CD4-positive, alpha-beta T cell treated with Interleukin-12 subunit alpha and Interleukin-12 subunit beta, for 1 hour (primary cell): Measurements from ENCODE around the gene ZBED1.
A peak's percentile ranks its signal among the peaks of the same experiment; 100 is the strongest.
"Not testable (repeated sequence)": the region's sequence is repeated elsewhere in the genome, so short reads cannot be mapped to it uniquely, and the experiment has no call there.

Experiments
- DNase-seq: peaks from one replicate; pipeline ENCODE4 v3.0.0-alpha.2; 2020

ZBED1 gene

DNA sequence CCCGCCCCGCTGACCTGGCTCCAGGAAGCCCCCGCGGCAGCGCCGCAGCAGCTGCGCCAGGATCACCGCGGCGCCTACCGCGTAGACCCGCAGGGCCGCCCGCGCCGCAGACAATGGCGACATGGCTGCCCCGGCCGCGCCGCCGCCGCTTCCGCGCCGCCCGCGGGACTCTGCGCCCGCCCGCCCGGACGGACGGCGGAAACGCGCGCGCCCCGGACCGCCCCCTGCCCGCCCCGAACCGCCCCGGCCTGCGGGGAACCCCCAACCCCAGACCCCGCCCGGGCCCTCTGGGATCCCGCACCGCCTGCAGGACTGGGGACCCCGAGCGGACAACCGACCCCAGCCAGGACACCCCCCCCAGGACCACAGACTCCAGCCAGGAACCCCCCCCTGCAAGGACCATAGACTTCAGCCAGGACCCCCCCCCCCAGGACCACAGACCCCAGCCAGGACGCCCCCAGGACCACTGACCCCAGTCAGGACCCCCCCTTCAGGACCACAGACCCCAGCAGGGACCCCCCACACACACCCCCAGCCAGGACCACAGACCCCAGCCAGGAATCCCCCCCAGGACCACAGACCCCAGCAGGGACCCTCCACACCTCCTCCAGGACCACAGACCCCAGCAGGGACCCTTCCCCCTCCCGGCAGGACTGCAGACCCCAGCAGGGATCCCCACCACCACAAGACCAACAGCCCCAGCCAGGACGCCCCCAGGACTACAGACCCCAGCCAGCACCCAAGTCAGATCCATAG, at the start of gene ZBED1, which contains the start of gene DHRSX:
Gene ZBED1 (minus strand): TSS at position 174 of the 756 bp plus-strand sequence. CDS start 10,257 bp downstream, outside the sequence.
Gene DHRSX (minus strand): TSS at position 174 of the 756 bp plus-strand sequence. CDS start 51 bp downstream, at position 123.
- DNase-seq = peak; percentile 65

DNA sequence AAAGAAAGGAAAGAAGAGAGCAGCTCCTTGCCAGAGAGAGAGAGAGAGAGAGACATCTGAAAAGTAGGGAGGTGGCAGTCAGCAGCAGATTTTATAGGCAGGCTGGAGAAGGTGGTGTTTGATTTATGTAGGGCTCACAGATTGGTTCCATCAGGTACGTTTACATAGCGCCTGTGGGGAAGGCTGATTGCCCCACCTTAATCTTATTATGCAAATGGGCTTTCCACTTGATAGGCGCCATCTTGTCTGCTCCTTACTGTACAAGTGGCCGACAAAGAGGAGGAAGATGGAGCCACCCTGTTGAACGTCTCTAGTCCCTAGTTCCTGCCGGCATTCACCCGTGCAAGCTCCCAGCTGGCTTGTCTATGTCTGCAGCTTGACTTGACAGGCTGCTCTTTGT, 49.1 kb upstream of the ZBED1 start:
- DNase-seq = no peak

DNA sequence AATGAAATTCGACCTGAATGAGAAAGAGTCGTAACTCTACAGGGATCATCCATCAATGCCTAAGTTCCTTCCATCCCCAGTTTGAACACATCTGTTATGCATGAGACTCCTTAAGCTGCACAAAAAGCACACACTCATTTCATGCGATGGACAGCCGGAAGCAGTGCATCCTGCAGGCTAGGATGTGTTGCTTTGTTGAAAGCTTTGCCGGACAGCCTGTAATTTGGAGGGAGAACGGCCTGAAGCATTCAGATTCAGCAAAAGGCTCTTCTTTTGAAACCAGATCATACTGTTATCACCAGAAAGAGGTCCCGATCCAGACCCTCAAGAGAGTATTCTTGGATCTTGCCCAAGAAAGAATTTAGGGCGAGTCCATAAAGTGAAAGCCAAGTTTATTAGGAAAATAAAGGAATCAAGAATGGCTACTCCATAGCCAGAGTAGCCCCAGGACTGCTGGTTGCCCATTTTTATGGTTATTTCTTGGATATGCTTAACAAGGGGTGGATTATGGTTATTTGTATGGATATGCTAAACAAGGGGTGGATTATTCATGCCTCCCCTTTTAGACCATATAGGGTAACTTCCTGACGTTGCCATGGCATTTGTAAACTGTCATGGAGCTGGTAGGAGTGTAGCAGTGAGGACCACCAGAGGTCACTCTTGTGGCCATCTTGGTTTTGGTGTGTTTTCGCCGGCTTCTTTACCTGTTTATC, 48.1 kb upstream of the ZBED1 start:
- DNase-seq = no peak

- DNase-seq = no peak
Measured at GRCh38 chrX:2547736-2548135, 47.0 kb upstream of the ZBED1 start.

DNA sequence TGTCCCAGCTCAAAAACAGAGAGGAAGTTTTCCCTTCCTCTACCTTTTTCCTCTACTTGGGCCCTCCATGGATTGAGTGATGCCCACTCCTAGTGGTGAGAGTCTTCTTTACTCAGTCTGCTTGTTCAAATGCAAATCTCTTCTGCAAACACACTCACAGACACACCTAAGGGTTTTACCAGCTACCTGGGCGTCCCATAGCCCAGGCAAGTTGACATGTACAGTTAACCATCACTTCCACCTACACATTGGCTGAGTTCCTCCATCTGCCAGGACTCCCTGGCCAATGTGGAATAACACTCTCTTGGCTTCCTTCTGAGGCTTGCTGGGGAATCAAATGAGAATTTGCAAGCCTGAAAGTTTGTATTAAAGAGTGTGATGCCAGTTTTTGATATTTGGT, 45.7 kb upstream of the ZBED1 start:
- no peak for DNase-seq

- no peak for DNase-seq
Measured at GRCh38 chrX:2545144-2545543, 44.4 kb upstream of the ZBED1 start.

- no peak for DNase-seq
Measured at GRCh38 chrX:2542826-2543521, 42.2 kb upstream of the ZBED1 start.

DNA sequence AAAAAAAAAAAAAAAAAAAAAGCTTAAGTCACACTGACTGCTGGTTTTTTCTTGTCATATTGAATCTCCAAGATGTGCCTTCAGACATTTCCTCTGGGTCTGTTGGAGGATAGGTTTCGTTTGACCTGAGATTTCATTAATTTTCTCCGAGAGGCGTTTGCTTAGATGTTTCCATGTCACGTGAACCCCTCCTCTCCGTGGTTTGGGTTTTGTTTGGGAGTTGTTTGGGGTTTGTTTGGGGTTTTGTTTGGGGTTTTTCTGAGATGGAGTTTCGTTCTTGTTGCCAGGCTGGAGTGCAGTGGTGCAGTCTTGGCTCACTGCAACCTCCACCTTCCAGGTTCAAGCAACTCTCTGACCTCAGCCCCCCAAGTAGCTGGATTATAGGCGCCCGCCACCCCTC, 40.8 kb upstream of the ZBED1 start:
- DNase-seq = no peak

DNA sequence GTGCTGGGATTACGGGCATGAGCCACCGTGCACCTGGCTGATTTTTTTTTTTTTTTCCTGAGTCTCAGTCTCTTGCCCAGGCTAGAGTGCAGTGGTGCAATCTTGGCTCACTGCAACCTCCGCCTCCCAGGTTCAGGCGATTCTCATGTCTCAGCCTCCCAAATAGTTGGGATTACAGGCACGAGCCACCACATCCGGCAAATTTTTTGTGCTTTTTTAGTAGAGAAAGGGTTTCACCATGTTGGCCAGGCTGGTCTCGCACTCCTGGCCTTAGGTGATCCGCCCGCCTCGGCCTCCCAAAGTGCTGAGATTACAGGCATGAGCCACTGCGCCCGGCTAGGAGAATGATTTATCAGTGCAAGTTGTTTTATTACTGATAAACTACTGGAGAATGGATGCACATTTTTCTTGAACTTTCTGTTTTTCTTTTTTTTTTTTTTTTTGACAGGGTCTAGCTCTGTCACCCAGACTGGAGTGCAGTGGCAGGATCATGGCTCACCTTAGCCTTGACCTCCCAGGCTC, 39.7 kb upstream of the ZBED1 start:
- no peak for DNase-seq

- no peak for DNase-seq
Measured at GRCh38 chrX:2539586-2539985, 38.8 kb upstream of the ZBED1 start.

- DNase-seq = no peak
Measured at GRCh38 chrX:2538031-2538757, 37.4 kb upstream of the ZBED1 start.

DNA sequence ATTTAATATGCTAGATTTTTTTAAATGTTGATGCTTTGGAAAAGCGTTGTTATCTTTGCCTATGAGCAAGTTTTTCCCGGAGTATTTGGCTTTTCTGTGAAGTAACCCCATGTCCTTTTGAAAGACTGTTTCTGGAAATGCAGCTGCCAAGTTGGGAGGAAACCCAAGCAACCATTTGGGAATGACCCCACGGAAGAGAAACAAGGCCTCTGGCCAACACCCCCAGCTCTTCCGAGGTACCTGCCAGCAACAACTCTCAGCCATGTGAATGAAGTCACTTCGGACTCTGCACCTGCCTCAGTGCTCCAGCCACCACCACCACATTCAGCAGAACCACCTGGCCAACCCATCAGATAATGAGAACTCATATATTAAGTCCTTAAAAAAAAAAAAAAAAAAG, 36.2 kb upstream of the ZBED1 start:
- no peak for DNase-seq

GRCh38 chrX:2536141-2536540, 35.4 kb upstream of the ZBED1 start:
- DNase-seq = no peak

GRCh38 chrX:2534261-2535021, 33.7 kb upstream of the ZBED1 start:
- DNase-seq = not testable (repeated sequence)

GRCh38 chrX:2533424-2533823, 32.6 kb upstream of the ZBED1 start:
- no peak for DNase-seq

DNA sequence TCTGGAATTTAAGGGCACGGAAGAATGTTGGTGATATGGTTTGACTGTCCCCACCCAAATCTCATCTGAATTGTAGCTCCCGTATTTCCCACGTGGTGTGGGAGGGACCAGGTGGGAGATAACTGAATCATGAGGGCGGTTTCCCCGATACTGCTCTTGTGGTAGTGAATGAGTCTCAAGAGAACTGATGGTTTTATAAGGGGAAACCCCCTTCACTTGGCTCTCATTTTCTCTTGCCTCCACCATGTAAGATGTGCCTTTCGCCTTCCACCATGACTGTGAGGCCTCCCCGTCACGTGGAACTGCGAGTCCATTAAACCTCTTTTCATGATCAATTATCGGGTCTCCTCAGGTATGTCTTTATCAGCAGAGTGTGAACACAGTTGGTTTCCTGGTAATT, 25.6 kb upstream of the ZBED1 start:
- no peak for DNase-seq

- DNase-seq = no peak
Measured at GRCh38 chrX:2523911-2524310, 23.1 kb upstream of the ZBED1 start.

- DNase-seq = no peak
Measured at GRCh38 chrX:2521927-2522386, 21.2 kb upstream of the ZBED1 start.

DNA sequence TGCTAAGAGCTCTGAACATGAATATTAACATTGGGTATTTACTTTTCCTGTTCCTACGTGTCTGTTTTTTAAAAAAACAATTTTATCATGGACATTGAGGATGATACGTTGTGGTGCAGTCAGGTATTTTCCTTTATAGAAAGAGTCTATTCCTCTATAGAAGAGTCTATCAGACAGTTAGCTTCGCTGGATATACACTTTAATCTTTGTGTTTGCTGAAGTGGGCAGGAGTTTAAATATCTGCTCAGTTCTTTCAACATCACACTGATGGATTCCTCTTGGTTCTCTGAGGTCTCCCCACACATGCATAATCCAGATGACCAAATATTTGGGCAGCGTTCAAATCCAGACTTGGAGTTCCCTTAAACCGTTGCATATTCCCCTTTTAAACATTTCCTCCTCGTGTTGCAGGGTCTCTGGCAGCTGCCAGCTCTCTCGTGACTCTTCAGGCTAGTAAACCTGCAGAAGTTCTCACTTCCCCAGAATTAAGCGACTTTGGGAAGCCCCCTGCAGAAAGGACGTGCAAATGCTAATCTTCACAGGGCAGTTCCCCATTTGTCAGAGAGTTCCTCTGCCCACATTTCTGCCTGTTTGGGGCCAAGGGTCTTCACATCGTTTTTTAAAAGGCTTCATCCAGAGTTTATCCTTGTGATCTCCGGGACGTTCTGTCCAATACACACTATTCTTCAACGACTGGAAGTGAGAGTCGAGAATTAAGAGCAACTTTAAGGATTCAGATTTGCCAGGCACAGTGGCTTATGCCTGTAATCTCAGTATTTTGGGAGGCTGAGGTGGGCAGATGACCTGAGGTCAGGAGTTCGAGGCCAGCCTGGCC, 20.5 kb upstream of the ZBED1 start:
- DNase-seq = no peak

DNA sequence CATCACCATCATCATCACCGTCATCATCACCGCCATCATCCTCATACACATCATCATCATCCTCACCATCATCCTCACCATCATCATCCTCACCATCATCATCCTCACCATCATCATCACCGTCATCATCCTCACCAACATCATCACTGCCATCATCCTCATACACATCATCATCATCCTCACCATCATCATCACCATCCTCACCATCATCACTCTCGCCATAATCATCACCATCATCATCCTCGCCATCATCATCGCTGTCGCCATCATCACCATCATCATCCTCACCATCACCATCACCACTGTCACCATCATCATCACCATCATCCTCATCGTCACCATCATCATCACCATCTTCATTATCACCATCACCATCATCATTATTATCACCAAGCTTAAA, 19.8 kb upstream of the ZBED1 start:
- DNase-seq = no peak

GRCh38 chrX:2519638-2520037, 18.9 kb upstream of the ZBED1 start:
- DNase-seq = not testable (repeated sequence)
